Urinary bladder (tissue), 4 donors: ENCODE data around the gene DCTPP1. TPM values are rescaled to one million over a fixed set of nuclear protein-coding genes. Genes with fewer than 3 reads are reported as not detected.
A peak's percentile ranks its signal among the peaks of the same experiment; 100 is the strongest.

ENCODE experiments used
- DNase-seq: peaks from one replicate; pipeline ENCODE4 v3.0.0-alpha.2; 2015; ENCODE audit errors: extremely low spot score
- H3K27ac ChIP-seq: one replicate; pipeline ENCODE4 v1.5.1; 2013; ENCODE audit warnings: low read depth, mild to moderate bottlenecking, moderate library complexity
- H3K36me3 ChIP-seq: one replicate; pipeline ENCODE4 v1.6.1; 2013; ENCODE audit warnings: mild to moderate bottlenecking, moderate library complexity; ENCODE audit not compliant: insufficient read depth
- H3K4me1 ChIP-seq: one replicate; pipeline ENCODE4 v1.6.1; 2013; ENCODE audit warnings: mild to moderate bottlenecking, moderate library complexity; ENCODE audit not compliant: insufficient read depth
- H3K4me3 ChIP-seq: one replicate; pipeline ENCODE4 v1.5.1; 2013; ENCODE audit warnings: low read depth, low read length
- WGBS: extraction: QIAGEN DNeasy Blood & Tissue Kit; methylation state at CpG from one replicate; pipeline ENCODE4 v1.1.7; 2013; 5-methylcytosine and 5-hydroxymethylcytosine counted together
- polyA plus RNA-seq: library from polyadenylated mRNA; stranded (reverse); fragments of 200-250 nt; gene quantifications from one replicate; pipeline ENCODE4 v1.2.3, GENCODE V29; 2013
- total RNA-seq: library from RNA; depleted of rRNA; stranded (reverse); fragments of >200 nt; gene quantifications from one replicate; pipeline ENCODE4 v1.2.3, GENCODE V29; 2014
- donor health status: healthy with polysubstance abuse.
- donor health status: healthy.

DCTPP1 gene
- total and polyA plus RNA-seq, 2 donors, result 8.0 to 36.7 TPM

- 79% methylated on average over 6 of the region's 6 CpGs for WGBS
- no peak for DNase-seq
- Histone ChIP-seq H3K4me1 (no peaks in the 10 kb centered on the region), H3K4me3 (no peak overlapping the region), H3K36me3 (no peaks in the 10 kb centered on the region), H3K27ac (no peak overlapping the region)
Observed at GRCh38 chr16:30439720-30440348, 10.0 kb upstream of the DCTPP1 start.

- H3K36me3 ChIP-seq, result no peaks in the 10 kb centered on the region
- no peak overlapping the region for H3K27ac ChIP-seq
- no peaks in the 10 kb centered on the region for H3K4me1 ChIP-seq
- H3K4me3 ChIP-seq, result no peak overlapping the region
- 91% methylated on average over 5 of the region's 5 CpGs for WGBS
- DNase-seq, result no peak
Observed at GRCh38 chr16:30438835-30439234, 9.0 kb upstream of the DCTPP1 start.

- no peaks in the 10 kb centered on the region for H3K36me3 ChIP-seq
- 60% methylated on average over 3 of the region's 3 CpGs for WGBS
- no peak for DNase-seq
- H3K4me1 ChIP-seq, result no peaks in the 10 kb centered on the region
- no peak overlapping the region for H3K4me3 ChIP-seq
- no peak overlapping the region for H3K27ac ChIP-seq
Observed at GRCh38 chr16:30437511-30438046, 7.7 kb upstream of the DCTPP1 start.

GRCh38 chr16:30434852-30435251 lies 5.0 kb upstream of the DCTPP1 start:
- H3K4me1 ChIP-seq, result no peaks in the 10 kb centered on the region
- H3K4me3 ChIP-seq, result no peak overlapping the region
- H3K27ac ChIP-seq, result no peak overlapping the region
- no peaks in the 10 kb centered on the region for H3K36me3 ChIP-seq
- no peak for DNase-seq
- 72% methylated on average over 4 of the region's 4 CpGs for WGBS

- H3K27ac ChIP-seq, result no peak overlapping the region
- WGBS, result 47% methylated on average over 19 of the region's 19 CpGs
- H3K4me3 ChIP-seq, result peak overlapping the region; percentile 11
- H3K4me1 ChIP-seq, result peaks cover 5% of the 10 kb centered on the region
- no peaks in the 10 kb centered on the region for H3K36me3 ChIP-seq
- DNase-seq, result no peak
Observed at GRCh38 chr16:30430428-30430970, 669 bp upstream of the DCTPP1 start.

GRCh38 chr16:30429418-30429677 lies 482 bp downstream of the DCTPP1 start:
- Histone ChIP-seq H3K4me1 (peaks cover 5% of the 10 kb centered on the region), H3K27ac (no peak overlapping the region), H3K36me3 (no peaks in the 10 kb centered on the region), H3K4me3 (peak overlapping the region; percentile 52)
- DNase-seq, result no peak
- WGBS, result 3% methylated on average over 11 of the region's 11 CpGs

GRCh38 chr16:30428055-30428454 lies 1.8 kb downstream of the DCTPP1 start:
- no peak for DNase-seq
- Histone ChIP-seq H3K4me3 (no peak overlapping the region), H3K27ac (no peak overlapping the region), H3K36me3 (no peaks in the 10 kb centered on the region), H3K4me1 (peaks cover 5% of the 10 kb centered on the region)
- WGBS, result 95% methylated on average over 4 of the region's 4 CpGs

- 76% methylated on average over 5 of the region's 5 CpGs for WGBS
- DNase-seq, result no peak
- Histone ChIP-seq H3K4me3 (no peak overlapping the region), H3K36me3 (no peaks in the 10 kb centered on the region), H3K27ac (no peak overlapping the region), H3K4me1 (no peaks in the 10 kb centered on the region)
Observed at GRCh38 chr16:30421010-30421409, 8.8 kb downstream of the DCTPP1 start.

GRCh38 chr16:30418350-30419181 lies 11.3 kb downstream of the DCTPP1 start:
- no peaks in the 10 kb centered on the region for H3K36me3 ChIP-seq
- no peaks in the 10 kb centered on the region for H3K4me1 ChIP-seq
- WGBS, result 61% methylated on average over 31 of the region's 31 CpGs
- H3K4me3 ChIP-seq, result peak overlapping the region; percentile 67
- peak overlapping the region; percentile 65 for H3K27ac ChIP-seq
- no peak for DNase-seq

- Histone ChIP-seq H3K4me1 (no peaks in the 10 kb centered on the region), H3K27ac (peak overlapping the region; percentile 65), H3K36me3 (no peaks in the 10 kb centered on the region), H3K4me3 (peak overlapping the region; percentile 67)
- DNase-seq, result no peak
- WGBS, result 1% methylated on average over 140 of the region's 140 CpGs
Observed at GRCh38 chr16:30417529-30418349, 12.1 kb downstream of the DCTPP1 start.

GRCh38 chr16:30416624-30417528 lies 13.0 kb downstream of the DCTPP1 start:
- Histone ChIP-seq H3K4me3 (peak overlapping the region; percentile 67), H3K27ac (peak overlapping the region; percentile 60), H3K4me1 (no peaks in the 10 kb centered on the region), H3K36me3 (no peaks in the 10 kb centered on the region)
- DNase-seq, result no peak
- 61% methylated on average over 18 of the region's 18 CpGs for WGBS

GRCh38 chr16:30416047-30416603 lies 13.7 kb downstream of the DCTPP1 start:
- no peaks in the 10 kb centered on the region for H3K36me3 ChIP-seq
- H3K4me3 ChIP-seq, result no peak overlapping the region
- 89% methylated on average over 4 of the region's 4 CpGs for whole genome bisulfite sequencing
- no peaks in the 10 kb centered on the region for H3K4me1 ChIP-seq
- H3K27ac ChIP-seq, result no peak overlapping the region
- DNase-seq, result no peak
